Spleen (tissue), 11 donors: ENCODE measurements around the gene SLC16A10. TPM values are rescaled to one million over a fixed set of nuclear protein-coding genes. Genes with fewer than 3 reads are reported as not detected.

Source experiments
- DNase-seq: peaks from one replicate; pipeline ENCODE4 v3.0.0-alpha.2; 2020
- H3K27ac ChIP-seq, 8 donors: fragments of 200-600 bp; sonication (generic) in 7 of 8; 1 replicate in 4 of 8; 2 replicates in 4 of 8; pipeline versions ENCODE4 v1.5.0 to v1.8.0; 2016 to 2021; ENCODE audit warnings: inconsistent platforms in 4 of 8, mild to moderate bottlenecking in 4 of 8, moderate library complexity in 1 of 8
- H3K27me3 ChIP-seq, 7 donors: fragments of 200-600 bp; sonication (generic) in 6 of 7; replicated peaks in 1 of 7; 1 replicate in 4 of 7; 2 replicates in 3 of 7; pipeline versions ENCODE4 v1.5.0 to v1.8.0; 2016 to 2021; ENCODE audit warnings: inconsistent platforms in 3 of 7, mild to moderate bottlenecking in 1 of 7
- H3K36me3 ChIP-seq, 6 donors: fragments of 200-600 bp; sonication (generic) in 5 of 6; 1 replicate in 4 of 6; 2 replicates in 2 of 6; pipeline versions ENCODE4 v1.5.0 to v1.8.0; 2016 to 2021; ENCODE audit warnings: inconsistent platforms in 2 of 6
- H3K4me1 ChIP-seq, 6 donors: fragments of 200-600 bp; sonication (generic) in 5 of 6; 1 replicate in 3 of 6; 2 replicates in 3 of 6; pipeline versions ENCODE4 v1.5.0 to v1.8.0; 2016 to 2021; ENCODE audit warnings: inconsistent platforms in 3 of 6
- H3K4me3 ChIP-seq, 8 donors: fragments of 200-600 bp; sonication (generic) in 7 of 8; 1 replicate in 4 of 8; 2 replicates in 4 of 8; pipeline versions ENCODE4 v1.5.0 to v1.8.0; 2016 to 2021; ENCODE audit warnings: inconsistent platforms in 4 of 8, mild to moderate bottlenecking in 4 of 8, moderate library complexity in 2 of 8
- H3K9me3 ChIP-seq, 8 donors: fragments of 200-600 bp; sonication (generic) in 7 of 8; 1 replicate in 4 of 8; 2 replicates in 4 of 8; pipeline versions ENCODE4 v1.5.0 to v1.8.0; 2016 to 2021; ENCODE audit warnings: inconsistent platforms in 4 of 8
- POLR2A ChIP-seq, 3 donors: fragments of 450-650 bp; IDR thresholded peaks; one replicate each; pipeline ENCODE4 v1.5.1; 2017; ENCODE audit warnings: antibody characterized with exemption in 3 of 3, mild to moderate bottlenecking in 1 of 3
- POLR2AphosphoS5 ChIP-seq, 3 donors: sonication (generic); formaldehyde crosslinking; IDR thresholded peaks; one replicate each; pipeline ENCODE4 v1.5.1; 2017; ENCODE audit warnings: antibody characterized with exemption in 3 of 3
- whole genome bisulfite sequencing, 5 donors: extraction: QIAGEN DNeasy Blood & Tissue Kit in 3 of 5; methylation state at CpG; one replicate each; pipeline versions ENCODE4 v1.1.5 to v1.1.7; 2013 to 2018; 5-methylcytosine and 5-hydroxymethylcytosine counted together
- intact Hi-C: fragments of 100-400 bp; cut with DNase I; formaldehyde crosslinking; loops from one replicate; pipeline ENCODE4 v1.15.0; 2023; ENCODE audit warnings: low total_unique reads
- polyA plus RNA-seq, 3 donors: library from polyadenylated mRNA; stranded (reverse); fragments of 200-250 nt; gene quantifications; one replicate each; pipeline ENCODE4 v1.2.1, GENCODE V29; 2013
- total RNA-seq, 7 donors: library from RNA; depleted of rRNA in 3 of 7; stranded (reverse); fragments of >200 nt in 3 of 7; fragmentation: NEBNext Ultra II Directional in 4 of 7; extraction: Animal tissue kit (Norgen Biotek cat#: 25700) in 4 of 7; gene quantifications; one replicate each; pipeline versions ENCODE4 v1.1.0 to v1.2.1, GENCODE V29; 2016 to 2021
- TF ChIP-seq, protein P1 (sequence below), 11 experiments: fragments of 200-600 bp in 7 of 11; fragments of 450-650 bp in 4 of 11; sonication (generic) in 4 of 11; IDR thresholded peaks in 8 of 11; conservative IDR thresholded peaks in 3 of 11; 1 replicate in 7 of 11; 2 replicates in 4 of 11; pipeline versions ENCODE4 v1.4.0 to v1.8.0; 2016 to 2021; ENCODE audit warnings: antibody characterized with exemption in 11 of 11, inconsistent platforms in 4 of 11, mild to moderate bottlenecking in 1 of 11
- donor health status: healthy with polysubstance abuse.
- donor health status: DM: no; HTN: no; CAD: no; lungs with moderate emphysema.
- donor health status: DM: no; HTN: no; CAD: no.
- donor health status: Bipolar disorder and iron deficiency.
- donor health status: healthy.
- donor health status: DM: no; HTN: no; CAD: no.
- donor health status: DM: yes; HTN: yes; CAD: no.

Gene SLC16A10
- total and polyA plus RNA-seq, 10 donors, result 0.24 to 19.9 (median 5.6) TPM

DNA sequence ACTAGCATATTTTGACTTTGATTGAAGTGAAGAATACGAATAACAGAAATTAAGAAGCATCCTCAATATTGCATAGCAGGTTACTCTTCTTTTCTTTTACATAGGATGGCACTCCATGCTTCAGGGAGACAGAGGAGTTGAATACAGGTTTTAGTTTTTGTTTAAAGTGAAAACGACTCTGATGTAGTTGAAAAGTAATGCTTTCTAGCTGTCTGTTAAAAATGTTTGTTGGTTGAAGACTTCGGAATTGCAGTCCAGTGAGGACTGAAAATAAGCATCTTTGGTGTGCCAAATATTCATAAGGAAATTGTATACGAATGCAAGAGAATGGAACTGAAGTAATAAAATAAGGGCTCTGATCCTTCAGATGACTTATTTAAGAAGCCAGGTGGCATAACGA is 618 bp upstream of the SLC16A10 start:
- H3K4me3 ChIP-seq, result peak overlapping the region; percentile 52 to 88 (median 69)

DNA sequence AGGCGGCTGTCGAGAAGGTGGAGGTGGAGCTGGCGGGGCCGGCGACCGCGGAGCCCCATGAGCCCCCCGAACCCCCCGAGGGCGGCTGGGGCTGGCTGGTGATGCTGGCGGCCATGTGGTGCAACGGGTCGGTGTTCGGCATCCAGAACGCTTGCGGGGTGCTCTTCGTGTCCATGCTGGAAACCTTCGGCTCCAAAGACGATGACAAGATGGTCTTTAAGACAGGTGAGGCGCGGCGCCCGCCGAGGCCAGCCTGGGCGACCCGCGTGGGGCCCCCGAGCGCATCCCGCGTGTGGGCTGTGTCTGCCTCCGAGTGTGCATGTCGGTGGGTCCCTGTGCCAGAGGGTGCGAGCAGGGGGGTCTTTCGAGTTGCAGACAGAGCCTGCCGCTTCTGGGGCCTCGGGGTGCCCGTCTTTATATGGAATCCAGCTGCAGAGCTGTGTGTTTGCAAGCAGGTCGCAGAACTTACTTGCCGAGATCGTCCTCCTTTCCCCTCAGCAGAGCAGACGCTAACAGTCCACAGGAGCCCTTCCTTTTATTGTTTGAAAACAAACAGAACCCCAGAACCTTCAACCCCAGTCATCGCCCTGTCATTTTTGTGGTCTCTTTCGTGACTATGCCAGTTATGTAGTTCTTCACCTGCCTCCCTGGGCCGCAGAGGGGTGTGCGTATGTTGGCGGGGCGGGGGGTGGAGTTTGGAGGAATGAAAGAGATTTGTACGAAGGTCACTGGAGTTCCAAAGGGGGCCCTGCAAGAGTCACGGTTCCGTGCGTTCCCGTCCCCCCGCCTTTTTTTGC is 766 bp downstream of the SLC16A10 start:
- peaks cover 0 to 59% (median 33%) of the 10 kb centered on the region in 7 donors for H3K27me3 ChIP-seq
- TF ChIP-seq, protein P1, sequence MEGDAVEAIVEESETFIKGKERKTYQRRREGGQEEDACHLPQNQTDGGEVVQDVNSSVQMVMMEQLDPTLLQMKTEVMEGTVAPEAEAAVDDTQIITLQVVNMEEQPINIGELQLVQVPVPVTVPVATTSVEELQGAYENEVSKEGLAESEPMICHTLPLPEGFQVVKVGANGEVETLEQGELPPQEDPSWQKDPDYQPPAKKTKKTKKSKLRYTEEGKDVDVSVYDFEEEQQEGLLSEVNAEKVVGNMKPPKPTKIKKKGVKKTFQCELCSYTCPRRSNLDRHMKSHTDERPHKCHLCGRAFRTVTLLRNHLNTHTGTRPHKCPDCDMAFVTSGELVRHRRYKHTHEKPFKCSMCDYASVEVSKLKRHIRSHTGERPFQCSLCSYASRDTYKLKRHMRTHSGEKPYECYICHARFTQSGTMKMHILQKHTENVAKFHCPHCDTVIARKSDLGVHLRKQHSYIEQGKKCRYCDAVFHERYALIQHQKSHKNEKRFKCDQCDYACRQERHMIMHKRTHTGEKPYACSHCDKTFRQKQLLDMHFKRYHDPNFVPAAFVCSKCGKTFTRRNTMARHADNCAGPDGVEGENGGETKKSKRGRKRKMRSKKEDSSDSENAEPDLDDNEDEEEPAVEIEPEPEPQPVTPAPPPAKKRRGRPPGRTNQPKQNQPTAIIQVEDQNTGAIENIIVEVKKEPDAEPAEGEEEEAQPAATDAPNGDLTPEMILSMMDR (IDR thresholded peaks at IDR 0.05 in 8 of 11, conservative IDR thresholded peaks at IDR 0.05 in 3 of 11), result no peak
- no peak for TF ChIP-seq POLR2A (IDR thresholded peaks at IDR 0.05)
- no peak for TF ChIP-seq POLR2AphosphoS5 (IDR thresholded peaks at IDR 0.05)
- H3K27ac ChIP-seq, result peak overlapping the region in 4 of 8 donors; percentile 2 to 61 (median 42)
- 0 to 1% (median 1%) methylated on average over 18 to 54 of the region's 54 CpGs for WGBS, 5 donors
- H3K36me3 ChIP-seq, result no peaks in the 10 kb centered on the region
- peak overlapping the region; percentile 52 to 88 (median 69) for H3K4me3 ChIP-seq
- peaks cover 11 to 33% (median 23%) of the 10 kb centered on the region in 6 donors for H3K4me1 ChIP-seq
- DNase-seq, result no peak
- no peaks in the 10 kb centered on the region for H3K9me3 ChIP-seq
- intact Hi-C loops, result no loop called here

More for the DNA sequence above, 618 bp upstream of the SLC16A10 start:
- intact Hi-C loops, result no loop called here
- Histone ChIP-seq H3K9me3 (no peaks in the 10 kb centered on the region), H3K36me3 (no peaks in the 10 kb centered on the region), H3K27ac (no peak overlapping the region), H3K4me1 (peaks cover 11 to 33% (median 23%) of the 10 kb centered on the region in 6 donors), H3K27me3 (peaks cover 0 to 59% (median 33%) of the 10 kb centered on the region in 7 donors)
- 18 to 34% (median 24%) methylated on average over 5 of the region's 5 CpGs for WGBS, 5 donors
- TF ChIP-seq POLR2AphosphoS5 (IDR thresholded peaks at IDR 0.05) (no peak), POLR2A (IDR thresholded peaks at IDR 0.05) (no peak)
- TF ChIP-seq, protein P1 (IDR thresholded peaks at IDR 0.05 in 8 of 11, conservative IDR thresholded peaks at IDR 0.05 in 3 of 11), result no peak
- DNase-seq, result no peak

DNA sequence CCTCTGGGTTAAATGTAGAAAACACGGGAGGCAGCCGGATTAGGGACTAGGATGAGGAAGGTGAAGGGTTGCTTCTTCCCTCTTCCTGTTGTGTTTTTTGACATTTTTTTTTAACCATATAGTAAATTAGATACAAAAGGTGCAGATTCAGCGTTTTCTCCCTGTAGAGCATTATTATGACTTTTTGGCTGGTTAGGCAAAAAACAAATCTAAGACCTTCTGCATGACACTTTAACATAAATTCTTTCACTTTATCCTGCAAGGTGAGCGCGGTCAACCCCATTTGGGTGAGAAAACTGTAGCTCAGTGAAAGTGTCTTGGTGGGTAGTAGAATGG is 1.3 kb downstream of the SLC16A10 start:
- H3K27ac ChIP-seq, result no peak overlapping the region
- H3K27me3 ChIP-seq, result peaks cover 0 to 59% (median 33%) of the 10 kb centered on the region in 7 donors
- whole genome bisulfite sequencing, 5 donors, result 31 to 41% (median 38%) methylated on average over 5 of the region's 5 CpGs
- no peaks in the 10 kb centered on the region for H3K9me3 ChIP-seq
- DNase-seq, result no peak
- H3K4me1 ChIP-seq, result peaks cover 11 to 33% (median 23%) of the 10 kb centered on the region in 6 donors
- peak overlapping the region; percentile 52 to 88 (median 69) for H3K4me3 ChIP-seq
- H3K36me3 ChIP-seq, result no peaks in the 10 kb centered on the region
- intact Hi-C loops, result no loop called here
- TF ChIP-seq, protein P1 (IDR thresholded peaks at IDR 0.05 in 8 of 11, conservative IDR thresholded peaks at IDR 0.05 in 3 of 11), result no peak
- TF ChIP-seq POLR2A (IDR thresholded peaks at IDR 0.05), result no peak
- TF ChIP-seq POLR2AphosphoS5 (IDR thresholded peaks at IDR 0.05), result no peak

DNA sequence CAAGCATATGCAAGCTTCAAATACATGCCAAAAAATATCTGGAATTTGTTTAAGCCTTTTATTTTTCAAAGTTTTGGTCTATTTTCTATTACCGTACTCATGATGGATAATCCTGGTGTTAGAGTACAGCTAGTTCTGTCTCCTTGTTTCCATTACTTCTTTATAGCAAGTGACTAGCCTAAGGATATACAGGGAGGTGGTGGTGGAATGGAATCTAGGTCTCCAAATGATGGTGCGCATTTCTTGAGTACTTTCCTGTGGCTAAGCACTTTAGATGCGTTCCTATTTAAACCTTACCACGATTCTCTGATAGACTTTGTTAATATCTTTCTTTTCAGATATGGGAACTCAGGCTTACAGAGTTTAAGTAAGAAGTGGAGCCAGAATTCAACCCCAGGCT is 3.5 kb downstream of the SLC16A10 start:
- DNase-seq, result no peak
- 83 to 93% (median 91%) methylated on average over 4 of the region's 4 CpGs for WGBS, 5 donors
- Histone ChIP-seq H3K27me3 (peaks cover 0 to 39% (median 27%) of the 10 kb centered on the region in 7 donors), H3K9me3 (no peaks in the 10 kb centered on the region), H3K27ac (no peak overlapping the region), H3K4me3 (no peak overlapping the region), H3K4me1 (peaks cover 11 to 33% (median 23%) of the 10 kb centered on the region in 6 donors), H3K36me3 (no peaks in the 10 kb centered on the region)
- no peak for TF ChIP-seq POLR2AphosphoS5 (IDR thresholded peaks at IDR 0.05)
- TF ChIP-seq, protein P1 (IDR thresholded peaks at IDR 0.05 in 8 of 11, conservative IDR thresholded peaks at IDR 0.05 in 3 of 11), result no peak
- no peak for TF ChIP-seq POLR2A (IDR thresholded peaks at IDR 0.05)
- intact Hi-C loops, result no loop called here
